ENCODE results near the gene ADARB1. TPM values are rescaled to one million over a fixed set of nuclear protein-coding genes. Genes with fewer than 3 reads are reported as not detected.

ADARB1 gene
- total RNA-seq, 1 experiment from 2014 or later = 14.6 TPM

DNA sequence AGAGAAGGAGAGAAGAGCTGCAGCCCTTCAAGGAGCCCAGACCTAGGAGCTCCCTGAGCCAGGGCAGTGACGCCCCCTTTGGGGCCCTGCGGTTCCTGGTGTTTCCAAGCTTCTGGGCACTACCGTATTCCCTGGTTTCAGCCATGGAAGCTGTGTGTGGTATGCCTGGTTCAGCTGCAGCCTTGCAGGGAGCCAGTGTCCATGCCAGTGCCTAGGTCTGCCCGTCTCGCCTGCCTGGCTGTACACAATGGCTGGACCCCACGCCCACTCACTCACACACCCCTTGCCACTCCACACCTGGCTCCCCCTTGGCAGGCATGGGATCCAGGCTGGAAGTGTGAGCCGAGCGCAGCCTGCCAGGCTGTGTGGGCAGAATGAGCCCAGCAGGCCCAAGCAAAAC, 87.7 kb downstream of the ADARB1 start (continued):
- TF ChIP-seq, protein P1, sequence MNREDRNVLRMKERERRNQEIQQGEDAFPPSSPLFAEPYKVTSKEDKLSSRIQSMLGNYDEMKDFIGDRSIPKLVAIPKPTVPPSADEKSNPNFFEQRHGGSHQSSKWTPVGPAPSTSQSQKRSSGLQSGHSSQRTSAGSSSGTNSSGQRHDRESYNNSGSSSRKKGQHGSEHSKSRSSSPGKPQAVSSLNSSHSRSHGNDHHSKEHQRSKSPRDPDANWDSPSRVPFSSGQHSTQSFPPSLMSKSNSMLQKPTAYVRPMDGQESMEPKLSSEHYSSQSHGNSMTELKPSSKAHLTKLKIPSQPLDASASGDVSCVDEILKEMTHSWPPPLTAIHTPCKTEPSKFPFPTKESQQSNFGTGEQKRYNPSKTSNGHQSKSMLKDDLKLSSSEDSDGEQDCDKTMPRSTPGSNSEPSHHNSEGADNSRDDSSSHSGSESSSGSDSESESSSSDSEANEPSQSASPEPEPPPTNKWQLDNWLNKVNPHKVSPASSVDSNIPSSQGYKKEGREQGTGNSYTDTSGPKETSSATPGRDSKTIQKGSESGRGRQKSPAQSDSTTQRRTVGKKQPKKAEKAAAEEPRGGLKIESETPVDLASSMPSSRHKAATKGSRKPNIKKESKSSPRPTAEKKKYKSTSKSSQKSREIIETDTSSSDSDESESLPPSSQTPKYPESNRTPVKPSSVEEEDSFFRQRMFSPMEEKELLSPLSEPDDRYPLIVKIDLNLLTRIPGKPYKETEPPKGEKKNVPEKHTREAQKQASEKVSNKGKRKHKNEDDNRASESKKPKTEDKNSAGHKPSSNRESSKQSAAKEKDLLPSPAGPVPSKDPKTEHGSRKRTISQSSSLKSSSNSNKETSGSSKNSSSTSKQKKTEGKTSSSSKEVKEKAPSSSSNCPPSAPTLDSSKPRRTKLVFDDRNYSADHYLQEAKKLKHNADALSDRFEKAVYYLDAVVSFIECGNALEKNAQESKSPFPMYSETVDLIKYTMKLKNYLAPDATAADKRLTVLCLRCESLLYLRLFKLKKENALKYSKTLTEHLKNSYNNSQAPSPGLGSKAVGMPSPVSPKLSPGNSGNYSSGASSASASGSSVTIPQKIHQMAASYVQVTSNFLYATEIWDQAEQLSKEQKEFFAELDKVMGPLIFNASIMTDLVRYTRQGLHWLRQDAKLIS (CRISPR knock-in tag; IDR thresholded peaks at IDR 0.05; ENCODE audit: borderline replicate concordance) = no peak
- TF ChIP-seq STAT6 (CRISPR knock-in tag; conservative IDR thresholded peaks at IDR 0.05; ENCODE audit: low read depth) (no peak), ZNF219 (CRISPR knock-in tag; IDR thresholded peaks at IDR 0.05; ENCODE audit: borderline replicate concordance) (no peak), ZNF138 (CRISPR knock-in tag; conservative IDR thresholded peaks at IDR 0.05) (no peak), ZNF281 (CRISPR knock-in tag; IDR thresholded peaks at IDR 0.05) (no peak)

- no peak overlapping the region for H3K4me3 Mint-ChIP-seq
- DNase-seq (ENCODE audit: low spot score) (no peak), ATAC-seq (no peak)
- no peaks in the 10 kb centered on the region for H3K36me3 Mint-ChIP-seq
- ChIA-PET POLR2A (no interaction called here), CTCF (interaction anchor here (0.8 to 3.5 kb wide), 3 partner anchors 23 to 107 kb away, joined by 3 to 11 read pairs (median 4); no protein-coding TSS in a partner anchor)
- H3K27me3 Mint-ChIP-seq (ENCODE audit: low read depth) = no peaks in the 10 kb centered on the region
- H3K4me1 Mint-ChIP-seq = peaks cover 13% of the 10 kb centered on the region
- H3K27ac Mint-ChIP-seq = no peak overlapping the region
- no peaks in the 10 kb centered on the region for H3K9me3 Mint-ChIP-seq
- TF ChIP-seq ZNF263 (CRISPR knock-in tag; IDR thresholded peaks at IDR 0.05; ENCODE audit: low read depth) (no peak), ZNF281 (CRISPR knock-in tag; IDR thresholded peaks at IDR 0.05) (no peak), FOXK1 (CRISPR knock-in tag; IDR thresholded peaks at IDR 0.05) (no peak), RORB (CRISPR knock-in tag; IDR thresholded peaks at IDR 0.05) (no peak), NR2C2 (CRISPR knock-in tag; IDR thresholded peaks at IDR 0.05) (no peak), HMGA2 (CRISPR knock-in tag; IDR thresholded peaks at IDR 0.05) (no peak), E2F4 (CRISPR knock-in tag; IDR thresholded peaks at IDR 0.05; ENCODE audit: borderline replicate concordance, low read depth) (no peak)
- TF ChIP-seq, protein P2, sequence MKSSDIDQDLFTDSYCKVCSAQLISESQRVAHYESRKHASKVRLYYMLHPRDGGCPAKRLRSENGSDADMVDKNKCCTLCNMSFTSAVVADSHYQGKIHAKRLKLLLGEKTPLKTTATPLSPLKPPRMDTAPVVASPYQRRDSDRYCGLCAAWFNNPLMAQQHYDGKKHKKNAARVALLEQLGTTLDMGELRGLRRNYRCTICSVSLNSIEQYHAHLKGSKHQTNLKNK (CRISPR knock-in tag; IDR thresholded peaks at IDR 0.05) = no peak
- TF ChIP-seq, protein P3, sequence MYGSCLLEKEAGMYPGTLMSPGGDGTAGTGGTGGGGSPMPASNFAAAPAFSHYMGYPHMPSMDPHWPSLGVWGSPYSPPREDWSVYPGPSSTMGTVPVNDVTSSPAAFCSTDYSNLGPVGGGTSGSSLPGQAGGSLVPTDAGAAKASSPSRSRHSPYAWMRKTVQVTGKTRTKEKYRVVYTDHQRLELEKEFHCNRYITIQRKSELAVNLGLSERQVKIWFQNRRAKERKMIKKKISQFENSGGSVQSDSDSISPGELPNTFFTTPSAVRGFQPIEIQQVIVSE (CRISPR knock-in tag; IDR thresholded peaks at IDR 0.05; ENCODE audit: borderline replicate concordance) = no peak
- TF ChIP-seq, protein P1 (CRISPR knock-in tag; IDR thresholded peaks at IDR 0.05; ENCODE audit: borderline replicate concordance) = no peak
- TF ChIP-seq, protein P4, sequence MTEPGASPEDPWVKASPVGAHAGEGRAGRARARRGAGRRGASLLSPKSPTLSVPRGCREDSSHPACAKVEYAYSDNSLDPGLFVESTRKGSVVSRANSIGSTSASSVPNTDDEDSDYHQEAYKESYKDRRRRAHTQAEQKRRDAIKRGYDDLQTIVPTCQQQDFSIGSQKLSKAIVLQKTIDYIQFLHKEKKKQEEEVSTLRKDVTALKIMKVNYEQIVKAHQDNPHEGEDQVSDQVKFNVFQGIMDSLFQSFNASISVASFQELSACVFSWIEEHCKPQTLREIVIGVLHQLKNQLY (CRISPR knock-in tag; IDR thresholded peaks at IDR 0.05) = no peak
These were observed 88.4 kb downstream of the ADARB1 start for GRCh38 chr21:45162809-45163208.

All from WTC11 (cell line).